Osteocyte (in vitro differentiated cells): ENCODE measurements around the gene SLC35E1. TPM values are rescaled to one million over a fixed set of nuclear protein-coding genes. Genes with fewer than 3 reads are reported as not detected.
"Not testable (repeated sequence)": the region's sequence is repeated elsewhere in the genome, so short reads cannot be mapped to it uniquely, and the experiment has no call there.

Experiments used
- DNase-seq: peaks from one replicate; pipeline ENCODE4 v3.0.0; 2021; ENCODE audit warnings: mixed read lengths; ENCODE audit not compliant: unreplicated experiment; ENCODE audit errors: extremely low spot score
- H3K27ac Mint-ChIP-seq: one replicate; pipeline ENCODE4 v1.8.0; 2021; ENCODE audit warnings: mild to moderate bottlenecking, mixed read lengths; ENCODE audit not compliant: unreplicated experiment
- H3K27me3 Mint-ChIP-seq: one replicate; pipeline ENCODE4 v1.8.0; 2021; ENCODE audit warnings: mixed read lengths; ENCODE audit not compliant: unreplicated experiment
- H3K36me3 Mint-ChIP-seq: one replicate; pipeline ENCODE4 v1.8.0; 2021; ENCODE audit warnings: mixed read lengths; ENCODE audit not compliant: unreplicated experiment
- H3K4me1 Mint-ChIP-seq: one replicate; pipeline ENCODE4 v1.8.0; 2021; ENCODE audit warnings: mixed read lengths; ENCODE audit not compliant: unreplicated experiment
- H3K4me3 Mint-ChIP-seq: one replicate; pipeline ENCODE4 v1.8.0; 2021; ENCODE audit warnings: mild to moderate bottlenecking, moderate library complexity, mixed read lengths; ENCODE audit not compliant: unreplicated experiment
- H3K9me3 Mint-ChIP-seq: one replicate; pipeline ENCODE4 v1.8.0; 2021; ENCODE audit warnings: mixed read lengths; ENCODE audit not compliant: unreplicated experiment
- total RNA-seq: library from RNA; stranded (reverse); gene quantifications from 2 replicates; pipeline ENCODE4 v1.2.1, GENCODE V29; 2021
- TF ChIP-seq, protein P1 (sequence below): fragments of 200-600 bp; sonication (generic); IDR thresholded peaks from 2 replicates; pipeline ENCODE4 v1.5.0; 2021; ENCODE audit warnings: antibody characterized with exemption, mild to moderate bottlenecking, moderate library complexity

The SLC35E1 gene
- total RNA-seq, 1 donor from 2014 or later: 55.5 TPM

DNA sequence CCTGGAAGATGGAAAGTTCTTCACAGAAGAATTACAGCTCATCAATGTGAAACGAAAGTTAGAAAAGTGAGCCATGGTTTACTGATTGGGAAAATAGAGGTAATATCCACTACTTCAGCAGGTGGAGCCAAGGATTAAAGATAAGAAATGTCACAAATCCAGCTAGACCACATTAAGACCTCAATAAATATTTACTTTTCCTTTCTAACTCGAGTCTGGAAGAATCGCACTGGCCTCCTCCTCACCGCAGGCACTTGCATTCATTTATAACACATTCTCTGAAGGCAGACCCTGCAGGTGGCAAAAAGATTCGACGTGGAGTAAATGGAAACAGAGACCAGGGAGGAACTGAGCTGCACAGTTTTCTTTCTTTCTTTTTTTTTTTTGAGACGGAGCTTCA lies 7.4 kb downstream of the SLC35E1 start:
- Mint-ChIP-seq H3K4me3 (no peak overlapping the region), H3K27ac (no peak overlapping the region), H3K27me3 (no peaks in the 10 kb centered on the region), H3K9me3 (no peaks in the 10 kb centered on the region), H3K36me3 (peaks cover 40% of the 10 kb centered on the region), H3K4me1 (peaks cover 9% of the 10 kb centered on the region)
- DNase-seq: no peak
- TF ChIP-seq, protein P1, sequence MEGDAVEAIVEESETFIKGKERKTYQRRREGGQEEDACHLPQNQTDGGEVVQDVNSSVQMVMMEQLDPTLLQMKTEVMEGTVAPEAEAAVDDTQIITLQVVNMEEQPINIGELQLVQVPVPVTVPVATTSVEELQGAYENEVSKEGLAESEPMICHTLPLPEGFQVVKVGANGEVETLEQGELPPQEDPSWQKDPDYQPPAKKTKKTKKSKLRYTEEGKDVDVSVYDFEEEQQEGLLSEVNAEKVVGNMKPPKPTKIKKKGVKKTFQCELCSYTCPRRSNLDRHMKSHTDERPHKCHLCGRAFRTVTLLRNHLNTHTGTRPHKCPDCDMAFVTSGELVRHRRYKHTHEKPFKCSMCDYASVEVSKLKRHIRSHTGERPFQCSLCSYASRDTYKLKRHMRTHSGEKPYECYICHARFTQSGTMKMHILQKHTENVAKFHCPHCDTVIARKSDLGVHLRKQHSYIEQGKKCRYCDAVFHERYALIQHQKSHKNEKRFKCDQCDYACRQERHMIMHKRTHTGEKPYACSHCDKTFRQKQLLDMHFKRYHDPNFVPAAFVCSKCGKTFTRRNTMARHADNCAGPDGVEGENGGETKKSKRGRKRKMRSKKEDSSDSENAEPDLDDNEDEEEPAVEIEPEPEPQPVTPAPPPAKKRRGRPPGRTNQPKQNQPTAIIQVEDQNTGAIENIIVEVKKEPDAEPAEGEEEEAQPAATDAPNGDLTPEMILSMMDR: no peak

- no peaks in the 10 kb centered on the region for H3K27me3 Mint-ChIP-seq
- no peaks in the 10 kb centered on the region for H3K9me3 Mint-ChIP-seq
- H3K36me3 Mint-ChIP-seq: peaks cover 42% of the 10 kb centered on the region
- no peak overlapping the region for H3K27ac Mint-ChIP-seq
- H3K4me3 Mint-ChIP-seq: no peak overlapping the region
- no peaks in the 10 kb centered on the region for H3K4me1 Mint-ChIP-seq
- no peak for DNase-seq
- TF ChIP-seq, protein P1: no peak
These were observed 9.6 kb downstream of the SLC35E1 start for GRCh38 chr19:16562608-16563025.

DNA sequence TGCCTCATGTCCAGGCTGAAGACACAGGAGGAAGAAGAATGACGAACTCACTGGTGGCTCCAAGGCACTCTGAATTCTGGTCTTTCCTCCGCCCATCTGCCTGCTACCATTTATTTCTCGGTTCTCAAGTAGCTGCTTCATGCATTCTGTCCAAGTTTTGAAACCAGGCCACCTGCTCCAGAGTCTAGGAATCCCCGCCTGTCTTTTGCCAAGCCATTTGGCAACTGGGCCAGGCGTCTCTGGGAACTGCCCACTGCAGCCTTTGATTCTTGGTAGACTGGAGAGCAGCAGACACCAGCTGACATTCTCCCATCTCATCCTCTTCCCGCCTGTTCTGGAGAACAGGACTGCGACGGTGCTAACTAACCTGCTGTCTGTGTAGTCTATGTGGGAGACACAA lies 10.8 kb downstream of the SLC35E1 start:
- DNase-seq: no peak
- Mint-ChIP-seq H3K36me3 (peaks cover 35% of the 10 kb centered on the region), H3K4me1 (no peaks in the 10 kb centered on the region), H3K9me3 (no peaks in the 10 kb centered on the region), H3K4me3 (no peak overlapping the region), H3K27ac (no peak overlapping the region), H3K27me3 (no peaks in the 10 kb centered on the region)
- TF ChIP-seq, protein P1: no peak

DNA sequence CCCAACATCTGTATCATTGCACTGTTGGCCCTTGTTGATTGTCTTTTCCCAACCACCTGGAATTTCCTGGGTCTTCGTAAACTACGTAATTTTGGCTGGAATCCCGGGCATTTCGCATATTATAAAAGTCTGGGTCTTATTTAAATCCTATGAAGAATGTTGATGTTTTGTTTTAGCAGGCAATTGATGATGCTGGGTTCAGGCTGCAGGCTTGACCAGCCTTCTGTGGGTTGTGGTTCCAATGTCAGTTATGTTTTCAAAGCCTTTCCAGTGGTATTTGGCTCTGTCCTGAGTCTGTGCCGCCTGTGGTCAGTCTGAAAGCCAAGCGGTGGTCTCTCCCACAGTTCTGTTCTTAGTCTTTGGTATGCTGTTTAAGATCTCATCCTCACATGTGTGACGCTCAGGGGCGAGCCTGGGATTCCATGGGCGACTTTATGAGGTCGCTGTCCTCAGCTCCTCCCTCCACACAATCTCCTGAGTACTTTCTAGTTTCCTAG lies 12.4 kb downstream of the SLC35E1 start:
- Mint-ChIP-seq H3K27ac (no peak overlapping the region), H3K36me3 (peaks cover 29% of the 10 kb centered on the region), H3K4me1 (no peaks in the 10 kb centered on the region), H3K4me3 (no peak overlapping the region), H3K9me3 (no peaks in the 10 kb centered on the region), H3K27me3 (no peaks in the 10 kb centered on the region)
- TF ChIP-seq, protein P1: no peak
- no peak for DNase-seq

GRCh38 chr19:16554776-16555175 lies 17.4 kb downstream of the SLC35E1 start:
- Mint-ChIP-seq H3K4me1 (no peaks in the 10 kb centered on the region), H3K27ac (no peak overlapping the region), H3K27me3 (no peaks in the 10 kb centered on the region), H3K9me3 (no peaks in the 10 kb centered on the region), H3K4me3 (no peak overlapping the region), H3K36me3 (peaks cover 18% of the 10 kb centered on the region)
- TF ChIP-seq, protein P1: no peak
- no peak for DNase-seq

- not testable (repeated sequence) for H3K4me3 Mint-ChIP-seq, H3K9me3 Mint-ChIP-seq, H3K27me3 Mint-ChIP-seq, H3K4me1 Mint-ChIP-seq, H3K27ac Mint-ChIP-seq, DNase-seq
- H3K36me3 Mint-ChIP-seq: peaks cover 13% of the 10 kb centered on the region
These were observed 20.3 kb downstream of the SLC35E1 start for GRCh38 chr19:16551902-16552301.
